Spleen (tissue), 11 donors: ENCODE data around the gene C15orf40. TPM values are rescaled to one million over a fixed set of nuclear protein-coding genes. Genes with fewer than 3 reads are reported as not detected.

ENCODE experiments used
- DNase-seq: peaks from one replicate; pipeline ENCODE4 v3.0.0-alpha.2; 2020
- H3K27ac ChIP-seq, 8 donors: fragments of 200-600 bp; sonication (generic) in 7 of 8; 1 replicate in 4 of 8; 2 replicates in 4 of 8; pipeline versions ENCODE4 v1.5.0 to v1.8.0; 2016 to 2021; ENCODE audit warnings: inconsistent platforms in 4 of 8, mild to moderate bottlenecking in 4 of 8, moderate library complexity in 1 of 8
- H3K27me3 ChIP-seq, 7 donors: fragments of 200-600 bp; sonication (generic) in 6 of 7; replicated peaks in 1 of 7; 1 replicate in 4 of 7; 2 replicates in 3 of 7; pipeline versions ENCODE4 v1.5.0 to v1.8.0; 2016 to 2021; ENCODE audit warnings: inconsistent platforms in 3 of 7, mild to moderate bottlenecking in 1 of 7
- H3K36me3 ChIP-seq, 6 donors: fragments of 200-600 bp; sonication (generic) in 5 of 6; 1 replicate in 4 of 6; 2 replicates in 2 of 6; pipeline versions ENCODE4 v1.5.0 to v1.8.0; 2016 to 2021; ENCODE audit warnings: inconsistent platforms in 2 of 6
- H3K4me1 ChIP-seq, 6 donors: fragments of 200-600 bp; sonication (generic) in 5 of 6; 1 replicate in 3 of 6; 2 replicates in 3 of 6; pipeline versions ENCODE4 v1.5.0 to v1.8.0; 2016 to 2021; ENCODE audit warnings: inconsistent platforms in 3 of 6
- H3K4me3 ChIP-seq, 8 donors: fragments of 200-600 bp; sonication (generic) in 7 of 8; 1 replicate in 4 of 8; 2 replicates in 4 of 8; pipeline versions ENCODE4 v1.5.0 to v1.8.0; 2016 to 2021; ENCODE audit warnings: inconsistent platforms in 4 of 8, mild to moderate bottlenecking in 4 of 8, moderate library complexity in 2 of 8
- H3K9me3 ChIP-seq, 8 donors: fragments of 200-600 bp; sonication (generic) in 7 of 8; 1 replicate in 4 of 8; 2 replicates in 4 of 8; pipeline versions ENCODE4 v1.5.0 to v1.8.0; 2016 to 2021; ENCODE audit warnings: inconsistent platforms in 4 of 8
- POLR2A ChIP-seq, 3 donors: fragments of 450-650 bp; IDR thresholded peaks; one replicate each; pipeline ENCODE4 v1.5.1; 2017; ENCODE audit warnings: antibody characterized with exemption in 3 of 3, mild to moderate bottlenecking in 1 of 3
- POLR2AphosphoS5 ChIP-seq, 3 donors: sonication (generic); formaldehyde crosslinking; IDR thresholded peaks; one replicate each; pipeline ENCODE4 v1.5.1; 2017; ENCODE audit warnings: antibody characterized with exemption in 3 of 3
- WGBS, 5 donors: extraction: QIAGEN DNeasy Blood & Tissue Kit in 3 of 5; methylation state at CpG; one replicate each; pipeline versions ENCODE4 v1.1.5 to v1.1.7; 2013 to 2018; 5-methylcytosine and 5-hydroxymethylcytosine counted together
- intact Hi-C: fragments of 100-400 bp; cut with DNase I; formaldehyde crosslinking; loops from one replicate; pipeline ENCODE4 v1.15.0; 2023; ENCODE audit warnings: low total_unique reads
- polyA plus RNA-seq, 3 donors: library from polyadenylated mRNA; stranded (reverse); fragments of 200-250 nt; gene quantifications; one replicate each; pipeline ENCODE4 v1.2.1, GENCODE V29; 2013
- total RNA-seq, 7 donors: library from RNA; depleted of rRNA in 3 of 7; stranded (reverse); fragments of >200 nt in 3 of 7; fragmentation: NEBNext Ultra II Directional in 4 of 7; extraction: Animal tissue kit (Norgen Biotek cat#: 25700) in 4 of 7; gene quantifications; one replicate each; pipeline versions ENCODE4 v1.1.0 to v1.2.1, GENCODE V29; 2016 to 2021
- TF ChIP-seq, protein P1 (sequence below), 11 experiments: fragments of 200-600 bp in 7 of 11; fragments of 450-650 bp in 4 of 11; sonication (generic) in 4 of 11; IDR thresholded peaks in 8 of 11; conservative IDR thresholded peaks in 3 of 11; 1 replicate in 7 of 11; 2 replicates in 4 of 11; pipeline versions ENCODE4 v1.4.0 to v1.8.0; 2016 to 2021; ENCODE audit warnings: antibody characterized with exemption in 11 of 11, inconsistent platforms in 4 of 11, mild to moderate bottlenecking in 1 of 11
- donor health status: healthy with polysubstance abuse.
- donor health status: DM: no; HTN: no; CAD: no; lungs with moderate emphysema.
- donor health status: DM: no; HTN: no; CAD: no.
- donor health status: Bipolar disorder and iron deficiency.
- donor health status: healthy.
- donor health status: DM: no; HTN: no; CAD: no.
- donor health status: DM: yes; HTN: yes; CAD: no.

Gene C15orf40
- total and polyA plus RNA-seq, 10 donors = 12.9 to 34.9 (median 23.0) TPM

GRCh38 chr15:82986442-82986780 lies 25.0 kb downstream of the C15orf40 start:
- WGBS, 5 donors = 0 to 1% (median 0%) methylated on average over 11 to 12 of the region's 12 CpGs
- intact Hi-C loops = loop anchor here (5.0 kb wide), 1 partner anchor 139 kb away; no protein-coding TSS in a partner anchor

DNA sequence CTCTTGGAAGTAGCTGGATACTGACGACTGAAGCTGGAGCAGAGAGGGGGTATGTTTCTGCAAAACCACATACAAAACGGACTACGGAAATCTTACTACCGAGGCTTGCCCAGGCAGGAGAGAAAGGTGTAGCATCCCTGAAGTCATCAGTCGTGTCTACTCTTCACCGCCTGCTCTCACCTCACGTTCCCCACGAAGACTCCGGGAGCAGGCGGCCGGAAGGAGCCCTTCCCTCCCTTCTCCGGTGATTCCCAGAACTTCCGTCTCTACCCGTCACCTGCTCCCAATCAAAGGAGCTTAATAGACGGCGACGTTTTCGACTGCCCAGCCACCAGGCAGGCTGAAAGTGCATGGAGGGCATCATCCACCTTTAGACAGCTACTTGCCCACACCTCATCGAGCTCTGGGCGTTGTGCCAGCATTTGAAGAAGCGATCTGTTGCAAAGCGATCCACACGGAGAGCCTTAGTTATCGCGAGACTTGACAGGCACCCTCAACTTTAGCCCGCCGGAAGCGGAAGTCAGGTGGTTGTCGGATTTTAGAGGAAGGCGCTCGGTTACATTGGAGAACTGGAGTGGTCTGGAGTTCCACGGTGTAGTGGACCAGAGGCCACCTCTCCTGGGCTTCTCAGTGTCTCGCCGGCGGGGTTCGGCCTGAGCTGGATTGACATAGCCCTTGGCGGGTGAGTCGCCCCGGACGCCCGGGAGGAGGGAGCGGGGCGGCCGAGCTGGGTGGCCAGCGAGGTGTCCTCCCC lies 25.6 kb downstream of the C15orf40 start, which contains the start of gene RAMAC:
RAMAC (plus strand) TSS at position 523 of the 754 bp plus-strand sequence. CDS start 2,809 bp downstream, outside the sequence.
- Histone ChIP-seq H3K36me3 (peaks cover 0 to 29% (median 17%) of the 10 kb centered on the region in 6 donors), H3K4me3 (peak within 1 kb of the TSS; percentile 51 to 95 (median 77)), H3K27me3 (no peaks in the 10 kb centered on the region), H3K9me3 (no peaks in the 10 kb centered on the region), H3K4me1 (peaks cover 10 to 38% (median 20%) of the 10 kb centered on the region in 6 donors), H3K27ac (peak within 1 kb of the TSS; percentile 67 to 90 (median 81))
- TF ChIP-seq, protein P1, sequence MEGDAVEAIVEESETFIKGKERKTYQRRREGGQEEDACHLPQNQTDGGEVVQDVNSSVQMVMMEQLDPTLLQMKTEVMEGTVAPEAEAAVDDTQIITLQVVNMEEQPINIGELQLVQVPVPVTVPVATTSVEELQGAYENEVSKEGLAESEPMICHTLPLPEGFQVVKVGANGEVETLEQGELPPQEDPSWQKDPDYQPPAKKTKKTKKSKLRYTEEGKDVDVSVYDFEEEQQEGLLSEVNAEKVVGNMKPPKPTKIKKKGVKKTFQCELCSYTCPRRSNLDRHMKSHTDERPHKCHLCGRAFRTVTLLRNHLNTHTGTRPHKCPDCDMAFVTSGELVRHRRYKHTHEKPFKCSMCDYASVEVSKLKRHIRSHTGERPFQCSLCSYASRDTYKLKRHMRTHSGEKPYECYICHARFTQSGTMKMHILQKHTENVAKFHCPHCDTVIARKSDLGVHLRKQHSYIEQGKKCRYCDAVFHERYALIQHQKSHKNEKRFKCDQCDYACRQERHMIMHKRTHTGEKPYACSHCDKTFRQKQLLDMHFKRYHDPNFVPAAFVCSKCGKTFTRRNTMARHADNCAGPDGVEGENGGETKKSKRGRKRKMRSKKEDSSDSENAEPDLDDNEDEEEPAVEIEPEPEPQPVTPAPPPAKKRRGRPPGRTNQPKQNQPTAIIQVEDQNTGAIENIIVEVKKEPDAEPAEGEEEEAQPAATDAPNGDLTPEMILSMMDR (IDR thresholded peaks at IDR 0.05 in 8 of 11, conservative IDR thresholded peaks at IDR 0.05 in 3 of 11) = peak in 1 of 11 experiments; percentile 38
- peak; percentile 83 to 94 (median 86) for TF ChIP-seq POLR2AphosphoS5 (IDR thresholded peaks at IDR 0.05)
- peak in 1 of 3 donors; percentile 28 for TF ChIP-seq POLR2A (IDR thresholded peaks at IDR 0.05)
- 0 to 2% (median 1%) methylated on average over 33 to 45 of the region's 45 CpGs for WGBS, 5 donors
- DNase-seq = peak; percentile 97
- intact Hi-C loops = loop anchor here (5.0 kb wide), 1 partner anchor 139 kb away; no protein-coding TSS in a partner anchor

More at GRCh38 chr15:82986442-82986780, 25.0 kb downstream of the C15orf40 start:
- TF ChIP-seq, protein P1 (IDR thresholded peaks at IDR 0.05 in 8 of 11, conservative IDR thresholded peaks at IDR 0.05 in 3 of 11) = no peak
- TF ChIP-seq POLR2AphosphoS5 (IDR thresholded peaks at IDR 0.05) = no peak
- Histone ChIP-seq H3K27me3 (no peaks in the 10 kb centered on the region), H3K4me1 (peaks cover 10 to 38% (median 20%) of the 10 kb centered on the region in 6 donors), H3K27ac (peak overlapping the region; percentile 67 to 90 (median 81)), H3K9me3 (no peaks in the 10 kb centered on the region), H3K36me3 (peaks cover 0 to 34% (median 22%) of the 10 kb centered on the region in 6 donors), H3K4me3 (peak overlapping the region; percentile 51 to 95 (median 77))
- DNase-seq = no peak

GRCh38 chr15:82980981-82981380 lies 30.5 kb downstream of the C15orf40 start:
- H3K27ac ChIP-seq = no peak overlapping the region
- WGBS, 5 donors = 51 to 76% (median 66%) methylated on average over 2 of the region's 2 CpGs
- H3K36me3 ChIP-seq = peaks cover 0 to 3% (median 0%) of the 10 kb centered on the region in 6 donors
- intact Hi-C loops = no loop called here
- no peaks in the 10 kb centered on the region for H3K27me3 ChIP-seq
- no peak for DNase-seq
- TF ChIP-seq POLR2AphosphoS5 (IDR thresholded peaks at IDR 0.05) = no peak
- TF ChIP-seq POLR2A (IDR thresholded peaks at IDR 0.05) = no peak
- TF ChIP-seq, protein P1 (IDR thresholded peaks at IDR 0.05 in 8 of 11, conservative IDR thresholded peaks at IDR 0.05 in 3 of 11) = no peak
- H3K4me1 ChIP-seq = peaks cover 0 to 9% (median 7%) of the 10 kb centered on the region in 6 donors
- H3K9me3 ChIP-seq = no peaks in the 10 kb centered on the region
- H3K4me3 ChIP-seq = no peak overlapping the region

DNA sequence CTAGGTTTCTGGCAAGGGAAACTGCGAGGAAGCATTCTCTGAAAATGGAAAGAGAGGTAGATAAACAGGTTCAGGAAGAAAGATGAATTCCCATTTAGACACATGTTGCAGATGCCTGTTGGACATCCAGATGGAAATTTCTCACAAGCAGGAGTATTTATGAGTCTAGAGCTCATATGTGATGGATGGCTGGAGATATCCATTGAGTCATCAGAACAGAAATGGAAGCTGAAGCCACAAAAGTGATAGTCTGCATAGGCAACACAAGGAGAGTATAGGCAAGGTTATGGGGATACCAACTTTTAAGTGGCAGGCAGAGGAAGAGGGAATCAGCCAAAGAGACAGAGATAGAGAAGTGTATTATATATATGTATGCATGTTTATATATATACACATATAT lies 31.7 kb downstream of the C15orf40 start:
- H3K4me3 ChIP-seq = no peak overlapping the region
- H3K4me1 ChIP-seq = no peaks in the 10 kb centered on the region
- no peaks in the 10 kb centered on the region for H3K27me3 ChIP-seq
- H3K36me3 ChIP-seq = peaks cover 0 to 3% (median 0%) of the 10 kb centered on the region in 6 donors
- DNase-seq = no peak
- no peaks in the 10 kb centered on the region for H3K9me3 ChIP-seq
- intact Hi-C loops = no loop called here
- no peak for TF ChIP-seq POLR2A (IDR thresholded peaks at IDR 0.05)
- no peak for TF ChIP-seq POLR2AphosphoS5 (IDR thresholded peaks at IDR 0.05)
- TF ChIP-seq, protein P1 (IDR thresholded peaks at IDR 0.05 in 8 of 11, conservative IDR thresholded peaks at IDR 0.05 in 3 of 11) = no peak
- H3K27ac ChIP-seq = no peak overlapping the region
- WGBS, 5 donors = 91 to 100% (median 94%) methylated on average over 1 of the region's 1 CpG
